NK-92 treated with Interleukin-12 subunit alpha and Interleukin-12 subunit beta, amount 100 ng/mL, for 24 hours (cell line): Measurements from ENCODE around the gene MNAT1.

ENCODE experiments used
- DNase-seq: peaks from one replicate; lab custom pipeline; 2025; lab: John Stamatoyannopoulos, UW

Gene MNAT1

GRCh38 chr14:60968099-60968498 lies 233.5 kb downstream of the MNAT1 start:
- DNase-seq = no peak

GRCh38 chr14:60968671-60969070 lies 234.1 kb downstream of the MNAT1 start:
- no peak for DNase-seq

- DNase-seq = no peak
These were observed 235.6 kb downstream of the MNAT1 start for GRCh38 chr14:60970146-60970545.

- DNase-seq = no peak
These were observed 236.7 kb downstream of the MNAT1 start for GRCh38 chr14:60971271-60971670.

GRCh38 chr14:60972295-60972694 lies 237.7 kb downstream of the MNAT1 start:
- no peak for DNase-seq

- no peak for DNase-seq
These were observed 238.5 kb downstream of the MNAT1 start for GRCh38 chr14:60973070-60973469.

- DNase-seq = no peak
These were observed 239.6 kb downstream of the MNAT1 start for GRCh38 chr14:60974090-60974651.

- no peak for DNase-seq
These were observed 241.0 kb downstream of the MNAT1 start for GRCh38 chr14:60975551-60975950.

GRCh38 chr14:60977847-60978246 lies 243.3 kb downstream of the MNAT1 start:
- DNase-seq = no peak

- DNase-seq = peak; percentile 87
These were observed 246.5 kb downstream of the MNAT1 start, which contains the start of the genes SLC38A6 and TRMT5 for GRCh38 chr14:60980811-60981632. Gene SLC38A6, plus strand, starts transcription at chr14:60981245. Its CDS starts 33 bp downstream, at chr14:60981278. Gene TRMT5, minus strand, starts transcription at chr14:60981079. Its CDS starts 106 bp downstream, at chr14:60980973.

GRCh38 chr14:60981633-60982455 lies 247.3 kb downstream of the MNAT1 start:
- no peak for DNase-seq

- no peak for DNase-seq
These were observed 249.6 kb downstream of the MNAT1 start for GRCh38 chr14:60984196-60984595.

GRCh38 chr14:60986500-60986899 lies 251.9 kb downstream of the MNAT1 start:
- no peak for DNase-seq

GRCh38 chr14:60989599-60989998 lies 255.0 kb downstream of the MNAT1 start:
- DNase-seq = no peak

- DNase-seq = no peak
These were observed 264.1 kb downstream of the MNAT1 start for GRCh38 chr14:60998617-60999016.

- no peak for DNase-seq
These were observed 265.0 kb downstream of the MNAT1 start for GRCh38 chr14:60999536-60999935.

- DNase-seq = no peak
These were observed 269.0 kb downstream of the MNAT1 start for GRCh38 chr14:61003571-61003970.

GRCh38 chr14:61019537-61019936 lies 285.0 kb downstream of the MNAT1 start:
- no peak for DNase-seq
